Activated T-cell treated with anti-CD3 and anti-CD28 coated beads, Interleukin-2, amount 50 U/mL, for 1 hour (primary cell): Measurements from ENCODE around the gene RHOXF1.
"Not testable (repeated sequence)": the region's sequence is repeated elsewhere in the genome, so short reads cannot be mapped to it uniquely, and the experiment has no call there.

ENCODE experiments used
- DNase-seq: peaks from one replicate; pipeline ENCODE4 v3.0.0-alpha.2; 2020

RHOXF1 gene

DNA sequence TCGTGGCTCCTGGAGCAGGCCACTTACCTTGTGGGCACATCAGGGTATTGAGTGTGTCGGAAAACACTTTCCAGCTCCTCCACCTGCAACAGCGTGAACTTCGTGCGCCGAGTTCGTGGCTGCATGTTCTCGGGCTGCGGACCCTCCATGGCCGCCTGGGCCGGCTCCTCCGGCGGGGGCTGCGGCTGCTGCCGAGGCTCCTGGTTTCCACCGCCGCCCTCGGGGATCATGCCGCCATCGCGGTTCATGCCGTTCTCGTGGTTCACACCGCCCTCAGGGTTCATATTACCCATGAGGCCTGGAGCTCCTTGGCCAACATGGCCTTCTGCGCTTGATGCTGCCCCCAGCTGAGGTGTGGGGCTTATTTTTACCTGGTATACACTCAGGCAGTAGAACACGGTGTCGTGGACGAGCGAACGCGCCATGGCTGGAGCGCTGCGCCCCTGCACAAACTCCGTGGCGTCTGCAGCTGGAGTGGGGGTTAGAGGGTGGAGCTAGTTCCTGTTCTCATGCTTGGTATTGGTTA, at the start of gene RHOXF1:
RHOXF1 (minus strand) TSS at position 476 of the 526 bp plus-strand sequence; CDS start at position 425, 51 bp downstream.
- no peak for DNase-seq

GRCh38 chrX:120159086-120159485, 43.4 kb upstream of the RHOXF1 start:
- not testable (repeated sequence) for DNase-seq

DNA sequence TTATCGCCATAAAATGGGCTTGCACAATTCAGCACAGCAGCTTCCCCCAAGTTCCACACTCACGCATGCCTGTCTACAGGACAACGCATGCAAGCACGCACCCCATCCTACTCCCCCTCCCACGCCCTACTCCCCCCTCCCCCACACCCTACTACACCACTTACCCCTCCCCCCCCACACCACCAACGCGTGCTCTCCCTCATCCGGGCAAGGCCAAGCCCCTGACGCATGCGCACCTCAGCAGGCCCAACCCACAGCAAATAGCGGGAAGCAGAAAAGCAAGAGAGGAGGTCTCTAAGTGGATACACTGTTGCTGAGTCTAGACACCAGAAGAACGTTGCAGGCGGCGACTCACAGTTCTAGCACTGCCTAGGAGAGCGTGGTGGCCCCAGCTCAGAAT, 42.6 kb upstream of the RHOXF1 start, which contains the start of gene RHOXF2:
RHOXF2 (plus strand) TSS at position 301 of the 400 bp plus-strand sequence. CDS start 138 bp downstream, outside the sequence.
- not testable (repeated sequence) for DNase-seq

- DNase-seq = not testable (repeated sequence)
Observed at GRCh38 chrX:120150109-120150744, 34.5 kb upstream of the RHOXF1 start.

GRCh38 chrX:120147537-120147936, 31.8 kb upstream of the RHOXF1 start:
- no peak for DNase-seq

GRCh38 chrX:120146323-120146722, 30.6 kb upstream of the RHOXF1 start:
- not testable (repeated sequence) for DNase-seq

DNA sequence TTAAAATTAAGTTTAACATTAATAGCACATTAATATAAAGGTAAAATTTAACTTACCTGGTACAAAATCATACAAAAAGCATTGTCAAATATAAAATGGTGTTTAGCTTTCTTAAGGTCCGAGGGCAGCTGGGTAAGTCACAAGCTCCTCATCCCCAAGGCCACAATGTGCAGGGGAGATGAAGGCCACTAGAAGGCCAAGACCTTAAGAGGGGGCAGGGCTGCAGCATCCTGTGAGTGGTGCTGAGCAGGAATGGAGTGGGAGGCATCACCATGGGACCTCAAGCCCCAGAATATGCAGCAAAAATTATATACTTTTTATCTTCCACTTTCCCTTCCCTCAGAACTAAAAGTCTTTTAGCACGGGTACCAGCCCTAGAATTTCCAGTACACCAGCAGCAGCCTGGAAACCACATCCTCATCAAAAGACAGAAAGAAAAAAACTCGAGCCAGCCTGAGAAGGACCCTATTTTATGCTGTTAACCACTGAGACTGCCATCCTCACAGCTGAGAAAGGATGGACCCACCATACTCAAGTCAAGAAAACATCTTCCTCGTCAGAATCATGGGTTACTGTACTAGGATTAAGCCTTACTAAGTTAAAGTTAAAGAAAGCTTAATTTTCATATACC, 29.7 kb upstream of the RHOXF1 start:
- no peak for DNase-seq

- DNase-seq = no peak
Observed at GRCh38 chrX:120144178-120144844, 28.6 kb upstream of the RHOXF1 start.

- no peak for DNase-seq
Observed at GRCh38 chrX:120140293-120140981, 24.7 kb upstream of the RHOXF1 start.

- DNase-seq = no peak
Observed at GRCh38 chrX:120137439-120137838, 21.7 kb upstream of the RHOXF1 start.

DNA sequence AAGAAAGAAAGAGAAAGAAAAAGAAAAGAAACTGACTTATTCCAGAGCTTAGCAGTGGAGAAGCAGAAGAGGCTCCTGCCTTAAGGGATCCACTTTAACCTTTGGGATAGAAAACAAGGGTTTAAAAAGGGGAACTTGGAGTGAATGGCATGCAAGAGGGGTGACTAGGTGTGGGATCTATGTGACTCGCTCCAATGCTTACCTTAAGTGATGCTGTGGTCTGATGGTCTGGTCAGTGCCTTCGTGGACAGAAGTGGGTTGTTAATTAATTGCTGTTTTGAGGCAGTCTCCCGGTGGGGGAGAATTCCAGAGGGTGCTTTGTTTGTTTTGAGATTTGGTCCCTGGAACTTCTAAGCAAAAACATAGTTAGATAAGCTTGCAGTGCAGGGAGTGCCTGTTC, 21.1 kb upstream of the RHOXF1 start:
- no peak for DNase-seq

DNA sequence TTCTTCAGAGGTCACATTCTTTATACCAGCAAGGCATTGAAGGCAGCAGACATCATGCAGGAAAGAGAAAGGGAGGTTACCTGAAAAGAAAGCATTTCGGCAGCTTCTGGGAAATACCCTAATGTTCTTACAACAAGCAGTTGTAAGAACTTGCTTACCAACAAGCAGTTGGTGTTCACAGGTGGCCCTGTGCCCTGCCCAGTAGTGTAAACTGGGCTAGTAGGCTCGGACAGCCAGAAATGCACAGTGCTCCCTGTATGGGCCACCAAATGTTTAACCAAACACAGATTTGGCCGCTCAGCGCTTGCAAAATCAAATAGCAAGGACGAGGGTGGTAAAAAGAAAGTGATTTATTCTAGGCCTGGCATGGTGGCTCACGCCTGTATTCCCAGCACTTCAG, 20.4 kb upstream of the RHOXF1 start:
- DNase-seq = no peak

DNA sequence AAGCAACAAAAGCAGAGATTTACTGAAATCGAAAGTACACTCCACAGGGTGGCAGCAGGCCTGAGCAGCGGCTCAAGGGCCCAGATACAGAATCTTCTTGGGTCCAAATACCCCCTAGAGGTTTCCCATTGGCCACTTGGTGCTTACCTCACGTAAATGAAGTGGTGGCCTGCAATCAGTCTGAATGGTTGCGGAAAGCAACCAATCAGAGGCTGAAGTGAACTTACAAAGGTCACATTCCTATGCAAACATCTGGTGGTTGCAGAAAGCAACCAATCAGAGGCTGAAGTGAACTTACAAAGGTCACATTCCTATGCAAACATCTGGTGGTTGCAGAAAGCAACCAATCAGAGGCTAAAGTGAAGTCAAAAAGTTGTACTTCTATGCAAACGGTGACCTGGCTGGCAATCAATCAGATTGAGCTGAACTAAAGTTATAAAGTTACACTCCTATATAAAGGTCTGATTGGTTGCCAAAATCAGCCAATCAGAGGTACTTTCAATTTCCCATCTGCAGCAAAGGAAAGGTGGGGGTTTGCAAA, 12.7 kb upstream of the RHOXF1 start:
- DNase-seq = not testable (repeated sequence)

- no peak for DNase-seq
Observed at GRCh38 chrX:120125444-120125843, 9.7 kb upstream of the RHOXF1 start.

DNA sequence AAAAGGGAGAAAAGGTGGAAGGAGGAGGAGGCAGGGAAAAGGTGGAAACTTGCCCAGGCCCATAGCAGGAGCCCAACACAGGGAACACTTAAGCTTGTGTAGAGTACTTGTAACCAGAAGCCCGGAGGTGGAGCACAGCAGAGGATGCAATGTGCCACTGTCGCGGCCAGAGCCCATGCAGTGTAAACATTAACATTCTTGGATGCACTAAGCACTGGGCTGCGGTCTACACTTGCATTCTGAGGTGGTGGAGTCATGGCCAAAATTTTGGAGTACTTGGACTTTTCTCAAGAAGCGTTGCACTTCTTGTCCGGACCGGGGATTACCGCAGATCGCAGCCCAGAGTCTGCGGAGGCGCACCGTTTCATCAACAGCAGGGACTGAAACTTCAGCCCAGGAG, 4.5 kb upstream of the RHOXF1 start:
- DNase-seq = no peak

DNA sequence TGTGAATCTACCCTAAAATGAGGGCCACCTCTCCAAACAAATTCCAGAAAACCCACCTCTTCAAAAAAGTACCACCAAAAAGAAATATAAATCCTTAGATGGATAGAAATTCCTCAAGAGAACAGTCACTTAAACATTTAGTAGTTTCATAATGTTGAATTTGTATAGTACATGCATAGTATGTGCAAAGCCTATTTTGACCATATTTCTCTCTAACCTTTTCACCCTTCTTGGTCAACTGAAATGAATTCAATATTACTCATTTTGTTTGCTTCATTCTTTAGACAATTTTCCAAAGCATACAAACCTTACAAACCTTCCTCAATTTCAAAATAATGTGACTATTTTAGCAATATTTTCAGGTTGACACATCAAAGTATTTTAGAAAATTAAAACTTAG, 4.1 kb downstream of the RHOXF1 start:
- DNase-seq = no peak

- DNase-seq = no peak
Observed at GRCh38 chrX:120109378-120109777, 6.3 kb downstream of the RHOXF1 start.

DNA sequence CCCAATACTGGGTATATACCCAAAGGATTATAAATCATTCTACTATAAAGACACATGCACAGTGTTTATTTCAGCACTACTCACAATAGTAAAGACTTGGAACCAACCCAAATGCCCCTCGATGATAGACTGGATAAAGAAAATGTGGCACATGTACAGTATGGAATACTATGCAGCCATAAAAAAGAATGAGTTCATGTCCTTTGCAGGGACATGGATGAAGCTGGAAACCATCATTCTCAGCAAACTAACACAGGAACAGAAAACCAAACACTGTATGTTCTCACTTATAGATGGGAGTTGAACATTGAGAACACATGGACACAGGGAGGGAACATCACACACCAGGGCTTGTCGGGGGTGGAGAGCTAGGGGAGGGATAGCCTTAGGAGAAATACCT, 11.0 kb downstream of the RHOXF1 start:
- DNase-seq = not testable (repeated sequence)

GRCh38 chrX:120101057-120101456, 14.7 kb downstream of the RHOXF1 start:
- not testable (repeated sequence) for DNase-seq

DNA sequence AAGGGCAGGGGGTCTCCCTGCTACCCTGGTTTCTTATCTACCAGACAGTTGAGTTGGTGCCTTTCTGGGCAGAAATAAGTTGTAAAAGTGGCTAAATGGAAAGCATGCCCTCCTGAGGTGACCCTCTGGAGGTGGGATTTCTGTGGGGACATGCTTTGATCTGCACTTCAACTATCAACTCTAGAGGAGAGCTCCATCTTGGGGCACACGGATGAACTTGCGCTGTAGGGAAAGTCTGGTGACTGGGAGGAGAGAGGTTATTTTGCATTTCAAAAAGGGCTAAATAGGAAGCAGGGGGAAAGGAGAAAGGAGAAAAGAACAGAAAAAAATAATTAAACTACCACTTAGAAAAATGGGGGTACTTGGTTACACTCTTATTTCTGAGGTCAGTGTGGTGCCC, 25.5 kb downstream of the RHOXF1 start:
- DNase-seq = no peak

DNA sequence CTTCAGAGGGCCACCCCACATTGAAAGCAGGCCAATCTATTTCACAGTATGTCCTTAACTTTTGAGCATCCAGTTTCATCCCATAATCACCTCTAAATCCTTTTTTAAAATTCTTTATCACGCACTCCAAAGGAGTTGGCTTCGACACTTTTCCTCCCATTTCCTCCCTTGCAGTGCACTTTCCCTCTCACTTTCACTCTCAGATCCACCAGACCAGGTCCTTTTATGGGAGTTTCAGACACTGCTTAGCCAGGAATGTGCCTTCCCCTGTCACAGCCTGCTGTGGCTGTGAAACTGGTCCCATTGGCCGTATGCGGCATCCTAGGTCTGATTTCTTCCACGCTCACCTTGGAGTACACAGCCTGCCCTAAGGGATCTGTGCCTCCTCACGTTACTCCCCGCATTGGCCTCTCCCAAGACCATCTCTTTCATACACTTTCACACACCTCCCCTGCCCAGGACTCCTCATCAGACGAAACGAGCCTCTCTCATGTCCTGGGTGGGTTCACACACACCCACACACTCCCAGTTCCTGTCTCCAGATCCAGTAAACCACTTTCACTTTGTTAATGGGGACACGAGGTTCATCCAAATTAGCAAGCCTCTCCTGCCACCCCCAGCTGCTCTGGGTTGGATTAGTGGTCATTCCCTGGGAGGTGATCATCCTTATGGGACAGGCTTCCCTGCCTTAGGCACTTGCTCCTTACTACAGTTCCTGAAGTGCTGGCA, 28.3 kb downstream of the RHOXF1 start:
- no peak for DNase-seq

DNA sequence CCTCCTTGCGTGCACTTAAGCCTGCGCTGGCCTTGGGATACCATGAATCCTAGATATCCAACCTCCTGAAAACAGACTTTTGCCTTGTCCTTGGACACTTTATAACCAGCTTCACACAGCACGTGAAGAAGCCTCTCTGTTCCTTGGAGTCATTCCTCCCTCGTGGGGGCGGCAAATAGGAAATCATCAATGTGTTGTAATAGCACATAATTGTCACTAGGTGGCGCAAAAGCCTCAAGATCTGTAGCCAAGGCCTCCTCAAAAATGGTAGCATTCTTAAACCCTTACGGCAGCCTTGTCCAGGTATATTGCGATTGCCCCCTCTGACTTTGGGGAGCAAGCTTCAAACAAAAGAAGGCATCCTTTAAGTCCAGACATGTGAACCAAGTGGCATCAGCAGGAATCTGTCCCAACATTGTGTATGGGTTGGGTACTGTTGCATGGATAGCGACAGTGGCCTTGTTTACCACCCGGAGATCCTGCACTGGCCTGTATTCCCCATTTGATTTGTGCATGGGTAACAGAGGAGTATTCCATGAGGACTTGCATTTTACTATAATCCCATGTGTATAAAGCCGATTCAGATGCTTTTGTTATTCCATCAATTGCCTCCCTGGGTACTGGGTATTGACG, 30.0 kb downstream of the RHOXF1 start:
- DNase-seq = not testable (repeated sequence)
